ENCODE data around the gene ARPC4.

DNA sequence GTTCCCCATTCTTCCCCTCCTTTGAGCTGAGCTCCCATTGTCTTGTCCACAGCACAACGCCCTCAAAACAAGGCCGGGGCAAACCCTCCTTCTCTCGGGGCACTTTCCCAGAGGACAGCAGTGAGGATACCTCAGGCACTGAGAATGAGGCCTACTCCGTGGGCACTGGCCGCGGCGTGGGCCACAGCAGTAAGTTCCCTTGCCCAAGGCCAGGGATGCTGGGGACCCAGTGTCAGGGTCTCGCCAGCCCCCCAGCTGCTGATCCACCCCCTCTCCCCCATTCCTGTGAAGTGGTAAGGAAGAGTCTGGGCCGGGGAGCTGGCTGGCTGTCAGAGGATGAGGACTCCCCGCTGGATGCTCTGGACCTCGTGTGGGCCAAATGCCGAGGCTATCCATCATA, 47.4 kb upstream of the ARPC4 start:
- TF ChIP-seq POLR2AphosphoS5 (IDR thresholded peaks at IDR 0.05): no peak
- TF ChIP-seq POLR2A (IDR thresholded peaks at IDR 0.05): no peak
- TF ChIP-seq, protein P1, sequence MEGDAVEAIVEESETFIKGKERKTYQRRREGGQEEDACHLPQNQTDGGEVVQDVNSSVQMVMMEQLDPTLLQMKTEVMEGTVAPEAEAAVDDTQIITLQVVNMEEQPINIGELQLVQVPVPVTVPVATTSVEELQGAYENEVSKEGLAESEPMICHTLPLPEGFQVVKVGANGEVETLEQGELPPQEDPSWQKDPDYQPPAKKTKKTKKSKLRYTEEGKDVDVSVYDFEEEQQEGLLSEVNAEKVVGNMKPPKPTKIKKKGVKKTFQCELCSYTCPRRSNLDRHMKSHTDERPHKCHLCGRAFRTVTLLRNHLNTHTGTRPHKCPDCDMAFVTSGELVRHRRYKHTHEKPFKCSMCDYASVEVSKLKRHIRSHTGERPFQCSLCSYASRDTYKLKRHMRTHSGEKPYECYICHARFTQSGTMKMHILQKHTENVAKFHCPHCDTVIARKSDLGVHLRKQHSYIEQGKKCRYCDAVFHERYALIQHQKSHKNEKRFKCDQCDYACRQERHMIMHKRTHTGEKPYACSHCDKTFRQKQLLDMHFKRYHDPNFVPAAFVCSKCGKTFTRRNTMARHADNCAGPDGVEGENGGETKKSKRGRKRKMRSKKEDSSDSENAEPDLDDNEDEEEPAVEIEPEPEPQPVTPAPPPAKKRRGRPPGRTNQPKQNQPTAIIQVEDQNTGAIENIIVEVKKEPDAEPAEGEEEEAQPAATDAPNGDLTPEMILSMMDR (IDR thresholded peaks at IDR 0.05): no peak

Data from upper lobe of left lung (tissue), 4 donors.